K562 (cell line): ENCODE data around the gene ASPG.

Source experiments
- CHD7 ChIP-seq: fragments of 200-600 bp; sonication (generic); IDR thresholded peaks from one replicate; pipeline ENCODE4 v1.6.1; 2012; ENCODE audit warnings: mild to moderate bottlenecking, low read depth, low read length, inconsistent platforms
- CREB1 ChIP-seq, 2 experiments: sonication (generic) in 1 of 2; formaldehyde crosslinking in 1 of 2; IDR thresholded peaks; 2 replicates each; pipeline versions ENCODE4 v1.6.1 to v1.8.0; 2012 to 2022; ENCODE audit warnings: inconsistent platforms in 1 of 2, mild to moderate bottlenecking in 1 of 2, missing genetic modification reagents in 1 of 2, moderate library complexity in 1 of 2
- CREB5 ChIP-seq: fragments of 250-450 bp; sonication (Bioruptor Pico); IDR thresholded peaks from 2 replicates; pipeline ENCODE4 v1.5.0; 2020; ENCODE audit warnings: mild to moderate bottlenecking
- EZH2 ChIP-seq: IDR thresholded peaks from 2 replicates; pipeline ENCODE4 v1.6.1; 2012; ENCODE audit warnings: low read depth, mild to moderate bottlenecking, inconsistent platforms, low read length, borderline replicate concordance
- KDM4B ChIP-seq, 2 experiments: fragments of 450-650 bp in 1 of 2; sonication (generic) in 1 of 2; IDR thresholded peaks; 2 replicates each; pipeline ENCODE4 v1.6.1; 2016 to 2017; ENCODE audit warnings: borderline replicate concordance in 2 of 2, antibody characterized with exemption in 1 of 2, low read depth in 1 of 2, mild to moderate bottlenecking in 1 of 2
- MED1 ChIP-seq: sonication (generic); formaldehyde crosslinking; IDR thresholded peaks from 2 replicates; pipeline ENCODE4 v1.8.1; 2023; ENCODE audit warnings: missing genetic modification reagents, borderline replicate concordance
- PHTF2 ChIP-seq: fragments of 250-450 bp; sonication (Bioruptor Pico); IDR thresholded peaks from 2 replicates; pipeline ENCODE4 v1.5.0; 2021; ENCODE audit warnings: mild to moderate bottlenecking
- RNF219 ChIP-seq: fragments of 250-450 bp; sonication (Bioruptor Pico); IDR thresholded peaks from 2 replicates; pipeline ENCODE4 v1.5.0; 2022; ENCODE audit warnings: mild to moderate bottlenecking
- SIRT6 ChIP-seq: IDR thresholded peaks from one replicate; pipeline ENCODE4 v1.6.1; 2012; ENCODE audit warnings: low read depth, mild to moderate bottlenecking, control low read depth, inconsistent platforms, low read length, moderate library complexity
- TCF7L2 ChIP-seq: fragments of 150-350 bp; IDR thresholded peaks from 2 replicates; pipeline ENCODE4 v1.6.1; 2016; ENCODE audit warnings: low read depth, mild to moderate bottlenecking, low read length, moderate library complexity
- ZNF23 ChIP-seq: fragments of 250-450 bp; sonication (Bioruptor Pico); IDR thresholded peaks from 2 replicates; pipeline ENCODE4 v1.4.0; 2020; ENCODE audit warnings: mild to moderate bottlenecking
- TF ChIP-seq, protein P1 (sequence below), 3 experiments: IDR thresholded peaks in 2 of 3; conservative IDR thresholded peaks in 1 of 3; 2 replicates each; pipeline ENCODE4 v1.5.1; 2011 to 2012; ENCODE audit warnings: low read length in 3 of 3, mild to moderate bottlenecking in 3 of 3, control low read depth in 2 of 3, improper control_type of control experiment in 1 of 3, inconsistent platforms in 1 of 3, low read depth in 1 of 3, mixed read lengths in 1 of 3, moderate library complexity in 1 of 3; ENCODE audit not compliant: insufficient read depth in 2 of 3

GRCh38 chr14:104108570-104109541 is 23.4 kb downstream of the ASPG start:
- TF ChIP-seq CREB1 (IDR thresholded peaks at IDR 0.05) (no peak), CREB1 (CRISPR knock-in tag; IDR thresholded peaks at IDR 0.05) (no peak), ZNF23 (CRISPR knock-in tag) (no peak), TCF7L2 (no peak), CHD7 (no peak), MED1 (no peak), PHTF2 (CRISPR knock-in tag) (no peak), KDM4B (IDR thresholded peaks at IDR 0.05; ENCODE audit: borderline replicate concordance in 2 of 2, low read depth in 1 of 2) (no peak), SIRT6 (no peak), EZH2 (no peak), CREB5 (CRISPR knock-in tag) (no peak), RNF219 (CRISPR knock-in tag) (no peak)
- TF ChIP-seq, protein P1, sequence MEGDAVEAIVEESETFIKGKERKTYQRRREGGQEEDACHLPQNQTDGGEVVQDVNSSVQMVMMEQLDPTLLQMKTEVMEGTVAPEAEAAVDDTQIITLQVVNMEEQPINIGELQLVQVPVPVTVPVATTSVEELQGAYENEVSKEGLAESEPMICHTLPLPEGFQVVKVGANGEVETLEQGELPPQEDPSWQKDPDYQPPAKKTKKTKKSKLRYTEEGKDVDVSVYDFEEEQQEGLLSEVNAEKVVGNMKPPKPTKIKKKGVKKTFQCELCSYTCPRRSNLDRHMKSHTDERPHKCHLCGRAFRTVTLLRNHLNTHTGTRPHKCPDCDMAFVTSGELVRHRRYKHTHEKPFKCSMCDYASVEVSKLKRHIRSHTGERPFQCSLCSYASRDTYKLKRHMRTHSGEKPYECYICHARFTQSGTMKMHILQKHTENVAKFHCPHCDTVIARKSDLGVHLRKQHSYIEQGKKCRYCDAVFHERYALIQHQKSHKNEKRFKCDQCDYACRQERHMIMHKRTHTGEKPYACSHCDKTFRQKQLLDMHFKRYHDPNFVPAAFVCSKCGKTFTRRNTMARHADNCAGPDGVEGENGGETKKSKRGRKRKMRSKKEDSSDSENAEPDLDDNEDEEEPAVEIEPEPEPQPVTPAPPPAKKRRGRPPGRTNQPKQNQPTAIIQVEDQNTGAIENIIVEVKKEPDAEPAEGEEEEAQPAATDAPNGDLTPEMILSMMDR (IDR thresholded peaks at IDR 0.05 in 2 of 3, conservative IDR thresholded peaks at IDR 0.05 in 1 of 3; ENCODE audit: insufficient read depth in 2 of 3, low read depth in 1 of 3, low read length in 3 of 3): no peak
